ENCODE data around the gene LDLRAD3.

DNA sequence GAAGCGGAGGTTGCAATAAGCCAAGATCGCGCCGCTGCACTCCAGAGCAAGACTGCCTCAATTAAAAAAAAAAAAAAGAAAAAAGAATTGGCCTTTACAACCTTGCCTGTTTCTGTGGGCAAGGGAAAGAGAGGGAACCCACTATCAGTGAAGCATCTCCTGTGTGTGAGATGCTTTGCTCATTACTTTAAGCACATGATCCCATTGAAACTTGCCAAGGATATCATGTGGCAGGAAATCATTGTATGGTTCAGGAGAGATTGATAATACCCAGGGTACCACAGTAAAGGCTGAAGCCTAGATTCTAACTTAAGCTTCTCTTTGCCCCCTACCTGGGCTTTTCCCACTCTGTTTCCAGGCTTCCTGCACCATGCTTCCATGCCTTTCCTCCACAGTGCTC lies 3.6 kb downstream of the LDLRAD3 start:
- no peak for TF ChIP-seq BHLHE40 (IDR thresholded peaks at IDR 0.05; ENCODE audit: borderline replicate concordance)
- TF ChIP-seq FOXA1 (IDR thresholded peaks at IDR 0.05): no peak
- no peak for TF ChIP-seq SP1 (IDR thresholded peaks at IDR 0.05)
- TF ChIP-seq PKNOX1 (IDR thresholded peaks at IDR 0.05): no peak
- TF ChIP-seq FOXM1 (IDR thresholded peaks at IDR 0.05; ENCODE audit: borderline replicate concordance): no peak
- TF ChIP-seq SUZ12 (IDR thresholded peaks at IDR 0.05): no peak

Data from HEK293T (cell line).